H1 (cell line): ENCODE data around the gene NAAA. TPM values are rescaled to one million over a fixed set of nuclear protein-coding genes. Genes with fewer than 3 reads are reported as not detected.
"Not testable (repeated sequence)": the region's sequence is repeated elsewhere in the genome, so short reads cannot be mapped to it uniquely, and the experiment has no call there.

Experiments
- CTCF ChIA-PET: fragments of 300-600 bp; sonication (Branson Sonifier 250); formaldehyde crosslinking; loops from one replicate; lab custom pipeline; 2021; ENCODE audit not compliant: partially characterized antibody; lab: Charles Lee
- POLR2A ChIA-PET: fragments of 300-600 bp; sonication (Branson Sonifier 250); formaldehyde crosslinking; loops from one replicate; lab custom pipeline; 2021; ENCODE audit warnings: inconsistent platforms; ENCODE audit not compliant: partially characterized antibody; lab: Charles Lee
- DNase-seq, 2 experiments: peaks; one replicate each; pipeline versions ENCODE4 v3.0.0 to v3.0.0-alpha.2; 2010 to 2022; ENCODE audit warnings: low spot score in 2 of 2, low read depth in 1 of 2, mixed read lengths in 1 of 2
- FAIRE-seq: peaks from 2 replicates; lab custom pipeline; 2011; peaks lifted over from hg19 to GRCh38; lab: Jason Lieb, UNC
- H2AFZ ChIP-seq: 2 replicates; pipeline ENCODE4 v1.8.1; 2012; ENCODE audit warnings: low read length, inconsistent platforms
- H2AK5ac ChIP-seq: 2 replicates; pipeline ENCODE4 v1.6.1; 2013; ENCODE audit warnings: low read depth, low read length
- H2BK120ac ChIP-seq: replicated peaks from 2 replicates; pipeline ENCODE3; 2013; ENCODE audit warnings: low read depth, low read length, inconsistent platforms
- H2BK12ac ChIP-seq: 2 replicates; pipeline ENCODE4 v1.6.1; 2013; ENCODE audit warnings: low read depth, low read length
- H2BK15ac ChIP-seq: 2 replicates; pipeline ENCODE4 v1.6.1; 2013; ENCODE audit warnings: low read length
- H2BK20ac ChIP-seq: 2 replicates; pipeline ENCODE4 v1.6.1; 2013; ENCODE audit warnings: low read length
- H2BK5ac ChIP-seq: 2 replicates; pipeline ENCODE4 v1.6.1; 2013; ENCODE audit warnings: low read depth, low read length
- H3K14ac ChIP-seq: 2 replicates; pipeline ENCODE4 v1.6.1; 2013; ENCODE audit warnings: inconsistent platforms; ENCODE audit not compliant: insufficient read length
- H3K18ac ChIP-seq: 2 replicates; pipeline ENCODE4 v1.6.1; 2013; ENCODE audit warnings: low read length; ENCODE audit errors: extremely low read depth
- H3K23ac ChIP-seq: 2 replicates; pipeline ENCODE4 v1.6.1; 2013; ENCODE audit warnings: inconsistent platforms; ENCODE audit not compliant: insufficient read length
- H3K23me2 ChIP-seq: 2 replicates; pipeline ENCODE4 v1.6.1; 2013; ENCODE audit warnings: low read depth, low read length
- H3K27ac ChIP-seq: 2 replicates; pipeline ENCODE4 v1.6.1; 2011; ENCODE audit warnings: low read depth, low read length, inconsistent platforms
- H3K27me3 ChIP-seq, 4 experiments: replicated peaks in 1 of 4; 1 replicate in 1 of 4; 2 replicates in 3 of 4; pipeline versions ENCODE4 v1.6.1 to v1.8.1; 2011 to 2013; ENCODE audit warnings: low read length in 3 of 4, mild to moderate bottlenecking in 3 of 4, inconsistent platforms in 2 of 4, mixed read lengths in 2 of 4, moderate library complexity in 1 of 4; ENCODE audit not compliant: control insufficient read depth in 3 of 4, insufficient read depth in 3 of 4; ENCODE audit errors: extremely low read depth in 1 of 4
- H3K36me3 ChIP-seq, 4 experiments: 2 replicates each; pipeline versions ENCODE4 v1.6.1 to v1.8.1; 2011 to 2013; ENCODE audit warnings: mild to moderate bottlenecking in 4 of 4, low read length in 3 of 4, moderate library complexity in 2 of 4, control low read depth in 1 of 4, inconsistent platforms in 1 of 4; ENCODE audit not compliant: insufficient read depth in 4 of 4, control insufficient read depth in 2 of 4
- H3K4ac ChIP-seq: replicated peaks from 2 replicates; pipeline ENCODE3; 2013; ENCODE audit warnings: low read length, low read depth, mixed read lengths, inconsistent platforms; ENCODE audit not compliant: insufficient read length
- H3K4me1 ChIP-seq, 4 experiments: replicated peaks in 1 of 4; 1 replicate in 1 of 4; 2 replicates in 3 of 4; pipeline versions ENCODE4 v1.6.1 to v1.8.1; 2011 to 2013; ENCODE audit warnings: low read length in 3 of 4, inconsistent platforms in 2 of 4, mixed read lengths in 1 of 4; ENCODE audit not compliant: insufficient read depth in 4 of 4, control insufficient read depth in 3 of 4
- H3K4me2 ChIP-seq, 2 experiments: 2 replicates each; pipeline versions ENCODE4 v1.6.1 to v1.8.1; 2011 to 2013; ENCODE audit warnings: low read depth in 2 of 2, low read length in 2 of 2, control low read depth in 1 of 2, inconsistent platforms in 1 of 2, mild to moderate bottlenecking in 1 of 2; ENCODE audit not compliant: insufficient read depth in 1 of 2
- H3K4me3 ChIP-seq, 4 experiments: fragments of 200-600, 300-600 bp in 1 of 4; sonication (generic), shearing (Covaris generic), sonication (Bioruptor Twin) in 1 of 4; 2 replicates each; pipeline versions ENCODE4 v1.5.1 to v1.8.1; 2011 to 2016; ENCODE audit warnings: low read length in 4 of 4, low read depth in 3 of 4, control low read depth in 2 of 4, inconsistent platforms in 2 of 4, mild to moderate bottlenecking in 2 of 4, mixed read lengths in 1 of 4, moderate library complexity in 1 of 4; ENCODE audit not compliant: insufficient read depth in 2 of 4; ENCODE audit errors: extremely low read depth in 1 of 4
- H3K56ac ChIP-seq: replicated peaks from 2 replicates; pipeline ENCODE3; 2013; ENCODE audit warnings: low read depth, mild to moderate bottlenecking, mixed read lengths, low read length, inconsistent platforms; ENCODE audit not compliant: insufficient read length
- H3K79me1 ChIP-seq: 2 replicates; pipeline ENCODE4 v1.6.1; 2013; ENCODE audit warnings: low read depth, low read length, control low read depth
- H3K79me2 ChIP-seq, 2 experiments: 2 replicates each; pipeline versions ENCODE4 v1.6.1 to v1.8.1; 2012 to 2013; ENCODE audit warnings: low read length in 2 of 2, mild to moderate bottlenecking in 2 of 2, inconsistent platforms in 1 of 2; ENCODE audit not compliant: insufficient read depth in 2 of 2, control insufficient read depth in 1 of 2
- H3K9ac ChIP-seq, 4 experiments: replicated peaks in 1 of 4; 1 replicate in 1 of 4; 2 replicates in 3 of 4; pipeline versions ENCODE4 v1.6.1 to v1.8.1; 2011 to 2013; ENCODE audit warnings: low read depth in 3 of 4, low read length in 3 of 4, control low read depth in 2 of 4, mild to moderate bottlenecking in 2 of 4, moderate library complexity in 2 of 4, inconsistent platforms in 1 of 4; ENCODE audit errors: extremely low read depth in 1 of 4
- H3K9me3 ChIP-seq, 2 experiments: 2 replicates each; pipeline versions ENCODE4 v1.6.1 to v1.8.1; 2012 to 2013; ENCODE audit warnings: mild to moderate bottlenecking in 2 of 2, moderate library complexity in 2 of 2, control low read depth in 1 of 2, inconsistent platforms in 1 of 2, low read depth in 1 of 2, low read length in 1 of 2, mixed read lengths in 1 of 2; ENCODE audit not compliant: insufficient read depth in 2 of 2
- H4K20me1 ChIP-seq, 2 experiments: replicated peaks in 1 of 2; 2 replicates each; pipeline versions ENCODE3 to v1.8.1; 2011 to 2013; ENCODE audit warnings: inconsistent platforms in 2 of 2, low read length in 2 of 2, mild to moderate bottlenecking in 1 of 2; ENCODE audit not compliant: insufficient read depth in 2 of 2, control insufficient read depth in 1 of 2
- H4K5ac ChIP-seq: 2 replicates; pipeline ENCODE4 v1.6.1; 2013; ENCODE audit warnings: low read length, low read depth, mixed read lengths, inconsistent platforms; ENCODE audit not compliant: insufficient read length
- H4K8ac ChIP-seq: 2 replicates; pipeline ENCODE4 v1.8.0; 2013; ENCODE audit warnings: mild to moderate bottlenecking, moderate library complexity, low read length, inconsistent platforms; ENCODE audit not compliant: insufficient read depth; ENCODE audit errors: extremely low read depth
- H4K91ac ChIP-seq: replicated peaks from 2 replicates; pipeline ENCODE3; 2013; ENCODE audit warnings: low read length, mixed read lengths, inconsistent platforms; ENCODE audit not compliant: insufficient read length
- WGBS, 2 experiments: shearing (Covaris generic) in 1 of 2; methylation state at CpG; one replicate each; pipeline versions ENCODE4 v1.1.6 to v1.1.7; 2013 to 2015; ENCODE audit warnings: low lambda C conversion rate in 2 of 2, mixed read lengths in 2 of 2, inconsistent platforms in 1 of 2, low coverage in 1 of 2, missing lambda C conversion rate in 1 of 2; ENCODE audit not compliant: insufficient replicate concordance in 2 of 2, insufficient coverage in 1 of 2, insufficient read length in 1 of 2; ENCODE audit errors: extremely low coverage in 1 of 2, missing lambda C conversion rate in 1 of 2; 5-methylcytosine and 5-hydroxymethylcytosine counted together
- polyA plus RNA-seq, 7 experiments: library from polyadenylated mRNA; depleted of rRNA in 3 of 7; stranded (reverse) in 5 of 7; unstranded in 2 of 7; fragments of >200 nt in 5 of 7; fragments of 200-250 nt in 2 of 7; gene quantifications; 1 replicate in 5 of 7; 2 replicates in 1 of 7; 4 replicates in 1 of 7; pipeline versions ENCODE4 v1.2.1 to v1.2.3, GENCODE V29; 2011 to 2013; ENCODE audit warnings: missing spikeins in 2 of 7, mixed read lengths in 2 of 7
- total RNA-seq: library from RNA; stranded (reverse); fragmentation: NEBNext Ultra II Directional; extraction: Animal tissue kit (Norgen Biotek cat#: 25700); gene quantifications from 2 replicates; pipeline ENCODE4 v1.2.1, GENCODE V29; 2021

Gene NAAA
- total and polyA plus RNA-seq, 2 of the 8 experiments (the other 6 are each of a cell fraction or from before 2014, with no cell fraction given) = 9.4 to 12.5 TPM

GRCh38 chr4:75962072-75962471 lies 21.3 kb upstream of the NAAA start:
- H3K4me3 ChIP-seq, H3K23me2 ChIP-seq, POLR2A ChIA-PET, H3K9ac ChIP-seq, H4K91ac ChIP-seq, H3K4me2 ChIP-seq, H4K8ac ChIP-seq, CTCF ChIA-PET, H4K5ac ChIP-seq, H3K27me3 ChIP-seq, H3K4me1 ChIP-seq, H3K18ac ChIP-seq, H3K4ac ChIP-seq, H2BK12ac ChIP-seq, H4K20me1 ChIP-seq, H3K79me2 ChIP-seq, H2AK5ac ChIP-seq, H3K27ac ChIP-seq, FAIRE-seq, H3K56ac ChIP-seq, H3K23ac ChIP-seq, H3K79me1 ChIP-seq, H2BK20ac ChIP-seq, H3K14ac ChIP-seq, DNase-seq, H2AFZ ChIP-seq, H2BK5ac ChIP-seq, H3K9me3 ChIP-seq, H2BK120ac ChIP-seq, H2BK15ac ChIP-seq: not testable (repeated sequence)
- H3K36me3 ChIP-seq = peaks cover 35 to 81% (median 69%) of the 10 kb centered on the region in 4 experiments
- 92% methylated on average over 3 of the region's 4 CpGs; no CpG with 5 or more reads in 1 of the 2 experiments for WGBS, 2 experiments

GRCh38 chr4:75958546-75958945 lies 17.7 kb upstream of the NAAA start:
- not testable (repeated sequence) for H4K91ac ChIP-seq, H3K4ac ChIP-seq, H3K27ac ChIP-seq, H3K9me3 ChIP-seq, H2BK5ac ChIP-seq, H3K79me1 ChIP-seq, H3K23ac ChIP-seq, H3K4me1 ChIP-seq, H4K8ac ChIP-seq, H2BK12ac ChIP-seq, H4K5ac ChIP-seq, H3K23me2 ChIP-seq, H3K4me3 ChIP-seq, H2BK20ac ChIP-seq, DNase-seq, H2AK5ac ChIP-seq, H3K4me2 ChIP-seq, H3K27me3 ChIP-seq, H3K14ac ChIP-seq, H2BK15ac ChIP-seq, H2BK120ac ChIP-seq, FAIRE-seq, H4K20me1 ChIP-seq, H2AFZ ChIP-seq, H3K18ac ChIP-seq, H3K9ac ChIP-seq, H3K79me2 ChIP-seq, H3K56ac ChIP-seq
- 95% methylated on average over 3 of the region's 7 CpGs; no CpG with 5 or more reads in 1 of the 2 experiments for WGBS, 2 experiments
- peaks cover 29 to 73% (median 64%) of the 10 kb centered on the region in 4 experiments for H3K36me3 ChIP-seq
- CTCF ChIA-PET = interaction anchor here (0.7 kb wide), 1 partner anchor 27 kb away, joined by 5 read pairs; no protein-coding TSS in a partner anchor
- POLR2A ChIA-PET = interaction anchor here (1.2 kb wide), 1 partner anchor 21 kb away, joined by 4 read pairs; no protein-coding TSS in a partner anchor
